ENCODE measurements around the gene TFDP1. TPM values are rescaled to one million over a fixed set of nuclear protein-coding genes. Genes with fewer than 3 reads are reported as not detected.

The TFDP1 gene
- total RNA-seq, 6 experiments from 2014 or later: 121 to 155 (median 150) TPM

DNA sequence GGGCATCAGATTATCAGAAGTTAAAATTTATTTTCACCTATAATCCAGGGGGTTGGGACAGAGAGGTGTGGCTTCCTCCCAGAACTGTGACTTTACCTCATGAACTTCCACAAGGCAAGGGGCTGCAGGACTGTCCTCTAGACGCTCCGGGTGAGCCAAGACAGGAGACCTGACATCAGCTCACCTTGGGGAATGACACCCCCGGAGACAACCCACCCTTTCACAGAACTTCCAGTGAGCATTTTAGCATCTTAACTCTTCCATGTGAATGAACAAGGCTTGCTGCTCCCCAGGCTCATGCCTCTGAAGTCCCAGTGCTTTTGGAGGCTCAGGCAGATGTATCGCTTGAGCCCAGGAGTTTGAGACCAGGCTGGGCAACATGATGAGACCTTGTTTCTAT, 29.4 kb upstream of the TFDP1 start:
- peaks cover 6% of the 10 kb centered on the region for H3K27me3 Mint-ChIP-seq (ENCODE audit: insufficient read depth)
- no peaks in the 10 kb centered on the region for H3K4me1 Mint-ChIP-seq (ENCODE audit: low read depth)
- H3K27ac Mint-ChIP-seq: no peak overlapping the region
- H3K4me3 Mint-ChIP-seq: no peak overlapping the region
- peaks cover 13% of the 10 kb centered on the region for H3K36me3 Mint-ChIP-seq (ENCODE audit: low read depth)
- TF ChIP-seq, protein P1, sequence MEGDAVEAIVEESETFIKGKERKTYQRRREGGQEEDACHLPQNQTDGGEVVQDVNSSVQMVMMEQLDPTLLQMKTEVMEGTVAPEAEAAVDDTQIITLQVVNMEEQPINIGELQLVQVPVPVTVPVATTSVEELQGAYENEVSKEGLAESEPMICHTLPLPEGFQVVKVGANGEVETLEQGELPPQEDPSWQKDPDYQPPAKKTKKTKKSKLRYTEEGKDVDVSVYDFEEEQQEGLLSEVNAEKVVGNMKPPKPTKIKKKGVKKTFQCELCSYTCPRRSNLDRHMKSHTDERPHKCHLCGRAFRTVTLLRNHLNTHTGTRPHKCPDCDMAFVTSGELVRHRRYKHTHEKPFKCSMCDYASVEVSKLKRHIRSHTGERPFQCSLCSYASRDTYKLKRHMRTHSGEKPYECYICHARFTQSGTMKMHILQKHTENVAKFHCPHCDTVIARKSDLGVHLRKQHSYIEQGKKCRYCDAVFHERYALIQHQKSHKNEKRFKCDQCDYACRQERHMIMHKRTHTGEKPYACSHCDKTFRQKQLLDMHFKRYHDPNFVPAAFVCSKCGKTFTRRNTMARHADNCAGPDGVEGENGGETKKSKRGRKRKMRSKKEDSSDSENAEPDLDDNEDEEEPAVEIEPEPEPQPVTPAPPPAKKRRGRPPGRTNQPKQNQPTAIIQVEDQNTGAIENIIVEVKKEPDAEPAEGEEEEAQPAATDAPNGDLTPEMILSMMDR (IDR thresholded peaks at IDR 0.05): no peak
- H3K9me3 Mint-ChIP-seq: no peaks in the 10 kb centered on the region
- no peak for DNase-seq

DNA sequence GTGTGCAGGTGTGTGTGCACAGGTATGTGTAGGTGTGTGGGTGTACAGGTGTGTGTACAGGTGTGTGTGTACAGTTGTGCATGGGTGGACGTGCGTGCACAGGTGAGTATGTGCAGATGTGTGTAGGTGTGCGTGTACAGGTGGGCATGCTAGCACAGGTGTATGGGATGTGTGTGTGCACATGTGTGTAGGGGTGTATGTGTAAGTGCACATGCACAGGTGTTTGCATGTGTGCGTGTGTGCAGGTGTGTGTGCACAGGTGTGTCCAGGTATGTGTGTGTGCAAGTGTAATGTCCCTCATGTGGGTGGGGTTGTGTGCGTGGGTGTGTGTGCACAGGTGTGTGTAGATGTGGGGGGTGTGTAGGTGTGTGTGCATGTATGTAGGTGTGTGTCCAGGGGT, 27.5 kb upstream of the TFDP1 start:
- Mint-ChIP-seq H3K9me3 (no peaks in the 10 kb centered on the region), H3K27ac (no peak overlapping the region), H3K27me3 (ENCODE audit: insufficient read depth) (peaks cover 6% of the 10 kb centered on the region), H3K4me3 (no peak overlapping the region), H3K4me1 (ENCODE audit: low read depth) (no peaks in the 10 kb centered on the region), H3K36me3 (ENCODE audit: low read depth) (0 out of 2 replicates have a peak, but pooled peaks cover 3% of the 10 kb centered on the region)
- TF ChIP-seq, protein P1 (IDR thresholded peaks at IDR 0.05): no peak
- no peak for DNase-seq

DNA sequence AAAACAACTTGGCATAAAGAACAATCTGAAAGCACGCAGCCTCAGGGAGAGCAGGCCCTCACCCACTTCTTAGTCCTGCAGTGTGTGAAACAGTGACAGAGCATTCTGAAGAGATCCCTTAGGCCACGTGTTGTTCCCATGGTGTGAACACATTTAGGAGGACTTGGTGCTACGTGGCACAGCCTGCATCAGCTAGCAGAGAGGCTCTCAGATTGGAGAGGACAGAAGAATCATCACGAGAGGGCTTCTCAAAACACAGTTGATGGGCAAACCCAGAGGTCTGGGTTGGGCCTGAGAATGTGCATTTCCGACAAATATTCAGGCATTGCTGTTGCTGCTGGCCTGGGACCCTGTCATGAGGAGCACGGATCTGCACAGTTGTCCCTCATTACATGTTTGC, 26.1 kb upstream of the TFDP1 start:
- Mint-ChIP-seq H3K4me3 (no peak overlapping the region), H3K36me3 (ENCODE audit: low read depth) (no peaks in the 10 kb centered on the region), H3K27me3 (ENCODE audit: insufficient read depth) (peaks cover 6% of the 10 kb centered on the region), H3K27ac (no peak overlapping the region), H3K4me1 (ENCODE audit: low read depth) (peaks cover 7% of the 10 kb centered on the region), H3K9me3 (no peaks in the 10 kb centered on the region)
- TF ChIP-seq, protein P1 (IDR thresholded peaks at IDR 0.05): no peak
- DNase-seq: no peak

DNA sequence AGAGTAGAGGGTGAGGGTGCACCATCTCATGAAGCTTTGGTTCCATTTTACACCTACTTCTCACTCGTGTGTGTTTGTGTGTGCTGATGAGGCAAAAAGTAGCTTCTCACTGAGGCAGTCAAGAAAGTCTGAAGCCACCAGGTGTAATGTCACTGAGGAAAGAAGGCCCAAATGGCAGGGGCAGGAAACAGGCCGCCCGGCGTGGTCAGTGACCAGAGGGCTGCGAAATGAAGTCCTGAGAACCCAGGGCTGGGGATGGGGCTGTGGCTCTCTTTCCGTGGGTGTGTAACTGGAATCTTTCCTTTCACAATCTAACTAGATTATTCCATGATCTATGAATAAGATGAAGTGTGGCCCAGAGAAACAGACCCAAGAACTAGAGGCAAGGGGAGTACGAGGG, 25.5 kb upstream of the TFDP1 start:
- TF ChIP-seq, protein P1 (IDR thresholded peaks at IDR 0.05): no peak
- Mint-ChIP-seq H3K27me3 (ENCODE audit: insufficient read depth) (peaks cover 8% of the 10 kb centered on the region), H3K27ac (no peak overlapping the region), H3K4me1 (ENCODE audit: low read depth) (peaks cover 7% of the 10 kb centered on the region), H3K9me3 (no peaks in the 10 kb centered on the region), H3K4me3 (no peak overlapping the region), H3K36me3 (ENCODE audit: low read depth) (no peaks in the 10 kb centered on the region)
- DNase-seq: no peak

DNA sequence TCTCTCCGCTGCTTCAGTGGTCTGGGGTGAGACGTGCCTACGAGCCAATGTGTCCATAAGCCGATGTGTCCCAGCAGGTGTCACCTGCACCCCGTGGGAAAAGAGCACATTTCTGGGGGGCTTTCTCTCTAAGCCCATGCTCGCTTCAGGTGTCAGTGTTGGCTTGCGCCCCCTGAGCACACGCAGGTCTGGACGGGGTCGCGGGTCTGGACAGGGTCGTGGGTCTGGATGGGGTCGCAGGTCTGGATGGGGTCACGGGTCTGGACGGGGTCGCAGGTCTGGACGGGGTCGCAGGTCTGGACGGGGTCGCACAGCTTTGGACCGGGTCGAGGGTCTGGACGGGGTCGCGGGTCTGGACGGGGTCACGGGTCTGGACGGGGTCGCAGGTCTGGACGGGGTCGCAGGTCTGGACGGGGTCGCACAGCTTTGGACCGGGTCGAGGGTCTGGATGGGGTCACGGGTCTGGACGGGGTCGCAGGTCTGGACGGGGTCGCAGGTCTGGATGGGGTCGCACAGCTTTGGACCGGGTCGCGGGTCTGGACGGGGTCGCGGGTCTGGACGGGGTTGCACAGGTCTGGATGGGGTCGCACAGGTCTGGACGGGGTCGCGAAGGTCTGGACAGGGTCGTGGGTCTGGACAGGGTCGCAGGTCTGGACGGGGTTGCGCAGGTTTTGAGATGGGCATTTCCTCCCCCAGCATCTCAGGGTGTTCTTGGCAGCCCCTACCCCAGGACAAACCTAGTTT, 24.5 kb upstream of the TFDP1 start:
- no peak overlapping the region for H3K4me3 Mint-ChIP-seq
- peaks cover 8% of the 10 kb centered on the region for H3K27me3 Mint-ChIP-seq (ENCODE audit: insufficient read depth)
- DNase-seq: no peak
- H3K9me3 Mint-ChIP-seq: no peaks in the 10 kb centered on the region
- TF ChIP-seq, protein P1 (IDR thresholded peaks at IDR 0.05): no peak
- no peaks in the 10 kb centered on the region for H3K36me3 Mint-ChIP-seq (ENCODE audit: low read depth)
- H3K27ac Mint-ChIP-seq: no peak overlapping the region
- H3K4me1 Mint-ChIP-seq (ENCODE audit: low read depth): peaks cover 7% of the 10 kb centered on the region
